Peyer's patch (tissue), 4 donors: Measurements from ENCODE around the gene CNOT4. TPM values are rescaled to one million over a fixed set of nuclear protein-coding genes. Genes with fewer than 3 reads are reported as not detected.

Experiments used
- DNase-seq, 3 donors: peaks; one replicate each; pipeline ENCODE4 v3.0.0-alpha.2; 2017 to 2019
- H3K27ac ChIP-seq, 4 donors: fragments of 200-600 bp; sonication (generic); one replicate each; pipeline ENCODE4 v1.5.1; 2016 to 2019
- H3K27me3 ChIP-seq, 2 donors: fragments of 200-600 bp; sonication (generic); one replicate each; pipeline ENCODE4 v1.5.1; 2019
- H3K36me3 ChIP-seq, 3 donors: fragments of 200-600 bp; sonication (generic); one replicate each; pipeline ENCODE4 v1.5.1; 2016 to 2019
- H3K4me1 ChIP-seq, 4 donors: fragments of 200-600 bp; sonication (generic); one replicate each; pipeline ENCODE4 v1.5.1; 2016 to 2019
- H3K4me3 ChIP-seq, 4 donors: fragments of 200-600 bp; sonication (generic); 1 replicate in 3 of 4; 2 replicates in 1 of 4; pipeline ENCODE4 v1.5.1; 2016 to 2019; ENCODE audit warnings: mild to moderate bottlenecking in 1 of 4
- H3K9me3 ChIP-seq, 4 donors: fragments of 200-600 bp; sonication (generic); one replicate each; pipeline ENCODE4 v1.5.1; 2016 to 2019; ENCODE audit warnings: mild to moderate bottlenecking in 1 of 4
- POLR2A ChIP-seq, 2 donors: fragments of 450-650 bp; IDR thresholded peaks; one replicate each; pipeline ENCODE4 v1.5.1; 2017; ENCODE audit warnings: antibody characterized with exemption in 2 of 2, mild to moderate bottlenecking in 2 of 2, moderate library complexity in 2 of 2
- total RNA-seq, 4 donors: library from RNA; depleted of rRNA; stranded (reverse); fragments of >200 nt; gene quantifications; one replicate each; pipeline ENCODE4 v1.1.0, GENCODE V29; 2016
- TF ChIP-seq, protein P1 (sequence below), 6 experiments: fragments of 450-650 bp in 4 of 6; fragments of 200-600 bp in 2 of 6; sonication (generic) in 1 of 6; IDR thresholded peaks; one replicate each; pipeline ENCODE4 v1.5.1; 2017 to 2019; ENCODE audit warnings: antibody characterized with exemption in 6 of 6, mild to moderate bottlenecking in 3 of 6, moderate library complexity in 1 of 6

Gene CNOT4
- total RNA-seq, 4 donors from 2014 or later = 20.2 to 35.5 (median 24.1) TPM

DNA sequence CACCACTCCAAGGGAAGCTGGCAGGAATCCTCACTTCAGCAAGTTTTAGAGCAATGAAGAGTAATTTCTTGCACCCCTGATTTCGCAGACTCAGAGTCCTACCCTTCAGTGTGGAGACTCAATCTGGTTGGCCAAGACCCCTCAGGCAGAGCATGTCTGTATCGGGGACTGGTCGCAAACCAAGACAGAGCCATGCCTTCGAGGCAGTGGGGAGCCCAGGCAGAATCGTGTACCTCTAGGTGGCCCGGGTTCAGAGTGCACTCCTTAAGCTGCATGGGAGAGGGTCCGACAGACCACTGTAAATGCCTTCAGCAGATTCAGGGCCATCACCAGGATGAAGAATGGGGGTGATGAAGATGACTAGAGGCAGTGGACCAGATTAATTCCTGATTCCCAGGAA is 181.4 kb downstream of the CNOT4 start:
- H3K27me3 ChIP-seq = no peaks in the 10 kb centered on the region
- H3K4me1 ChIP-seq = no peaks in the 10 kb centered on the region
- no peak for DNase-seq
- H3K27ac ChIP-seq = no peak overlapping the region
- H3K4me3 ChIP-seq = no peak overlapping the region
- H3K36me3 ChIP-seq = no peaks in the 10 kb centered on the region
- no peak for TF ChIP-seq POLR2A (IDR thresholded peaks at IDR 0.05)
- TF ChIP-seq, protein P1, sequence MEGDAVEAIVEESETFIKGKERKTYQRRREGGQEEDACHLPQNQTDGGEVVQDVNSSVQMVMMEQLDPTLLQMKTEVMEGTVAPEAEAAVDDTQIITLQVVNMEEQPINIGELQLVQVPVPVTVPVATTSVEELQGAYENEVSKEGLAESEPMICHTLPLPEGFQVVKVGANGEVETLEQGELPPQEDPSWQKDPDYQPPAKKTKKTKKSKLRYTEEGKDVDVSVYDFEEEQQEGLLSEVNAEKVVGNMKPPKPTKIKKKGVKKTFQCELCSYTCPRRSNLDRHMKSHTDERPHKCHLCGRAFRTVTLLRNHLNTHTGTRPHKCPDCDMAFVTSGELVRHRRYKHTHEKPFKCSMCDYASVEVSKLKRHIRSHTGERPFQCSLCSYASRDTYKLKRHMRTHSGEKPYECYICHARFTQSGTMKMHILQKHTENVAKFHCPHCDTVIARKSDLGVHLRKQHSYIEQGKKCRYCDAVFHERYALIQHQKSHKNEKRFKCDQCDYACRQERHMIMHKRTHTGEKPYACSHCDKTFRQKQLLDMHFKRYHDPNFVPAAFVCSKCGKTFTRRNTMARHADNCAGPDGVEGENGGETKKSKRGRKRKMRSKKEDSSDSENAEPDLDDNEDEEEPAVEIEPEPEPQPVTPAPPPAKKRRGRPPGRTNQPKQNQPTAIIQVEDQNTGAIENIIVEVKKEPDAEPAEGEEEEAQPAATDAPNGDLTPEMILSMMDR (IDR thresholded peaks at IDR 0.05) = no peak
- H3K9me3 ChIP-seq = no peaks in the 10 kb centered on the region

DNA sequence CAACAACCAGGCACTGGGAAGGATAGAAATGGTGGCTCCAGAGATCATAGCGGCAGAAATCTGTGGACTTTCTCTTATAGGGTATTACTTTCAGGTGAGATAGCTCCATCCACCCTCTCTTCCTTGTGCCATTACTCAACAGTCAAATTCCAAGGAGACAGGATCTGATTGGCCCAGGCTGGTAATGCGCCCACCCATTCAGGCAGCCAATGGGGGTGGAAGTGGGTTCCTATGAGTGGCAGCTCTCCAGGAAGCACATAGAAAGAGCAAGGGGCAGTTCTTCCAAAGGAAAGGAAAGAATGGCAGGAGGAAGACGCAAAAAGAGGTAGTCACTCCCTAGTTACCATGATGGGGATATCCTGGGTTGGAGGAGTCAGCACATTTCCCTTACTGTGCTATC is 181.8 kb downstream of the CNOT4 start:
- TF ChIP-seq, protein P1 (IDR thresholded peaks at IDR 0.05) = no peak
- TF ChIP-seq POLR2A (IDR thresholded peaks at IDR 0.05) = no peak
- Histone ChIP-seq H3K27me3 (no peaks in the 10 kb centered on the region), H3K9me3 (no peaks in the 10 kb centered on the region), H3K4me1 (no peaks in the 10 kb centered on the region), H3K27ac (no peak overlapping the region), H3K4me3 (no peak overlapping the region), H3K36me3 (no peaks in the 10 kb centered on the region)
- no peak for DNase-seq

DNA sequence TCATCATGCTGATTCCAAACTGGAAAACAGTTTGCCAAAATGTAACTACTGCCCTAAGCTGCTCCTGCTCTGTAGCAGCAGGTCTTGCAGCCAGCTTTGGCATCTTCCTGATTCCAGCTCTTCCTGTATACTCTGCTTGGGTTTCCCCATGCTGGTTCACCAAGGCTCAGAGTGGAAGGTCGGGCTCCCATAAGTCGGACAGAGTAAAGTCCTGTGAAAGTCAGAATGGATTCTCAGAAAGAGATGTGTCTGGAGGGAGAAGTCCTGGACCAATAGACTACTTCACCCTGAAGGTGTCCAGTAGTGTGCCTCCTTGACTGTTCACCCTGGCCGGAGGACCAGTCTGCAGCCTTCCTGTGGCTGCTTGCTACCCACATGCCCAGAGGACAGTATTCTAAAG is 182.4 kb downstream of the CNOT4 start:
- no peak for TF ChIP-seq POLR2A (IDR thresholded peaks at IDR 0.05)
- TF ChIP-seq, protein P1 (IDR thresholded peaks at IDR 0.05) = no peak
- DNase-seq = no peak
- H3K9me3 ChIP-seq = no peaks in the 10 kb centered on the region
- H3K4me3 ChIP-seq = no peak overlapping the region
- H3K36me3 ChIP-seq = no peaks in the 10 kb centered on the region
- H3K27me3 ChIP-seq = no peaks in the 10 kb centered on the region
- no peak overlapping the region for H3K27ac ChIP-seq
- no peaks in the 10 kb centered on the region for H3K4me1 ChIP-seq

DNA sequence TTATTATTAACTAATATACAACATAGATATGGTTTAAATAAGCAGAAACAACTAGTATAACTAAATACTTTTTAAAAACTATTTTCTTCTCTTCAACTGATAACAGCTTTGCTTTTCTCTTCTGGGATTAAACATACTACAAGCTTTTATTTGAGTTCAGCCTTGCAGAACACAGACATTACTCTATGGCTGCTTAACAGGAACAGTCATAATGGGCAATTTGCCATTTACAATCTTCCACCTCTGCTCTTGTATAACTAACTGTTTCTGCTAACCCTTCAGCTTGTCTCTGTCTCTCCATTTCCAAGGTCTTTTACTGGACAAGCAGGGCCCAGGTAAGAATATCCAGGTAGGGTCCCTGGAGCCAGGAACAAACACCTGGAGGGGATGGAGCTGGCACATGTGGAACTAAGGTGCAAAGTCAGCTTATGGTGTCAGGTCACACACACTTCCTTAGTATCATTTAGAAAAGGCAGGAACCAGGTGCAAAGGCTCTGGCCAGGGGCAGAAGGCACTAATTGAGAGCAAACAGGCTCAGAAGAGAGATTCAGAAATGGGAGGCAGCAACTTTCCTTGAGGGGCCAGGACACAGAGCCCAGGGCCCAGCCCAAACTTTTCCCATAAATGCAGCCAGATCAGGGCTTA is 183.1 kb downstream of the CNOT4 start:
- H3K9me3 ChIP-seq = no peaks in the 10 kb centered on the region
- no peaks in the 10 kb centered on the region for H3K4me1 ChIP-seq
- no peaks in the 10 kb centered on the region for H3K27me3 ChIP-seq
- no peak overlapping the region for H3K4me3 ChIP-seq
- TF ChIP-seq, protein P1 (IDR thresholded peaks at IDR 0.05) = no peak
- TF ChIP-seq POLR2A (IDR thresholded peaks at IDR 0.05) = no peak
- DNase-seq = no peak
- H3K27ac ChIP-seq = no peak overlapping the region
- H3K36me3 ChIP-seq = no peaks in the 10 kb centered on the region

DNA sequence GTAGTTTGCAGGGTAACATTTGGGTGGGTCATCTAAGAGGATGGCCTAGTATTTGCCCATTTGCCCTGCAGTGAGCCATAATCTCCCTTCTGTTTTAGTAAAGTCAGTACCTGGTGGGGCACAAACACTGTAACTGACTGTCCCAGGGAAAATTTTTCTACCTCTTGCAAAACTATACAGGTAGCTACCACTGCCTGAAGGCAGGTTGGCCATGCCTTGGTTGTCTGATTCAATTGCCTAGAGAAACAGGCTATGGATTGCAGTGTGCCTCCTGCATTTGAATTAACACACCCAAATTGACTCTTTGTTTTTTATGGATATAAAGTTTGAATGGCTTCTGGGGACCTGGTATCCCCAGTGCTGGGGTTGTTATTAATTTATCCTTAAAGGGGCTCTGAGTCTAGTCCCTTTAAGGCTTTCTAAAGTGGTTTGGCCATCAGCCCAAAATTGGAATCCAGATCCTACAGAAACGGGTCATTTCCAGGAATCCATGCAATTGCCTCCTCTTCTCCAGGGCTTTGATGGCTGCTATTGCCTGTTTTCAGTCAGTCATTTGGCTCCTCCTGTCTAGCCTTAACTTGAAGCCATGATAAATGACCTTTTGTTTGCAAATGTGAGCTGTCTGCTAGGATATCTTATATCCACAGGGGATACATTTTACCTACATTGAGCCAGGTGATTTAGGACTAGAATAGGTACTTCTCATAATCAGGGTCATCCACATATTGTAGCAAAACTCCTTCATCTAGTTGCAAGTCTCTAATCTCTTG is 187.1 kb downstream of the CNOT4 start:
- peaks cover 0 to 13% (median 0%) of the 10 kb centered on the region in 4 donors for H3K4me1 ChIP-seq
- no peak for DNase-seq
- no peaks in the 10 kb centered on the region for H3K27me3 ChIP-seq
- H3K4me3 ChIP-seq = no peak overlapping the region
- H3K36me3 ChIP-seq = no peaks in the 10 kb centered on the region
- no peak overlapping the region for H3K27ac ChIP-seq
- no peaks in the 10 kb centered on the region for H3K9me3 ChIP-seq
- TF ChIP-seq, protein P1 (IDR thresholded peaks at IDR 0.05) = no peak
- no peak for TF ChIP-seq POLR2A (IDR thresholded peaks at IDR 0.05)
